ENCODE data around the gene SYNGR2. TPM values are rescaled to one million over a fixed set of nuclear protein-coding genes. Genes with fewer than 3 reads are reported as not detected.
"Not testable (repeated sequence)": the region's sequence is repeated elsewhere in the genome, so short reads cannot be mapped to it uniquely, and the experiment has no call there.

SYNGR2 gene
- total RNA-seq, 1 donor = 44.7 TPM

DNA sequence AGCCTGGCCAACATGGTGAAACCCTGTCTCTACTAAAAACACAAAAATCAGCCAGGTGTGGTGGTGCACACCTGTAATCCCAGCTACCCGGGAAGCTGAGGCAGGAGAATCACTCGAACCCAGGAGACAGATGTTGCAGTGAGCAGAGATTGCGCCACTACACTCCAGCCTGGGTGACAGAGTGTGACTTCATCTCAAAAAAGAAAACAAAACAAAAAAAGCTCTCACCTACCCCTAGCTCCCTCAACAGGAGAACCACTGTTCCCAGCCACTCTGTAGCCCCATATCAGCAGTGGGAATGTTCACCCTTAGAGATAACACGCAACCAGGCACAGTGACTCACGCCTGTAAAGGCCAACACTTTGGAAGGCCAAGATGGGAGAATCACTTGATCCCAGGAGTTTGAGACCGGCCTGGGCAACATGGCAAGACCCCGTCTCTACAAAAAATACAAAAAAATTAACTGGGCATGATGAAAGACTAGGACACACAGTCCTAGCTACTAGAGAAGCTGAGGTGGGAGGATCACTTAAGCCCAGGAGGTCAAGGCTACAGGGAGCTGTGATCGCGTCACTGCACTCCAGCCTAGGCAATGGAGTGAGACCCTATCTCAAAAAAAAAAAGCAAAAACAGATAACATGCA, 32.4 kb upstream of the SYNGR2 start:
- Histone ChIP-seq H3K4me1 (ENCODE audit: insufficient read depth, low read length) (peaks cover 91% of the 10 kb centered on the region), H3K27me3 (ENCODE audit: insufficient read depth, low read length) (no peaks in the 10 kb centered on the region), H3K9me3 (ENCODE audit: low read depth, low read length) (no peaks in the 10 kb centered on the region), H3K4me3 (ENCODE audit: low read length) (no peak overlapping the region)

- H3K4me3 ChIP-seq (ENCODE audit: low read length) = no peak overlapping the region
- peaks cover 98% of the 10 kb centered on the region for H3K4me1 ChIP-seq (ENCODE audit: insufficient read depth, low read length)
- H3K9me3 ChIP-seq (ENCODE audit: low read depth, low read length) = no peaks in the 10 kb centered on the region
- no peaks in the 10 kb centered on the region for H3K27me3 ChIP-seq (ENCODE audit: insufficient read depth, low read length)
Measured at GRCh38 chr17:78137392-78138203, 30.8 kb upstream of the SYNGR2 start.

DNA sequence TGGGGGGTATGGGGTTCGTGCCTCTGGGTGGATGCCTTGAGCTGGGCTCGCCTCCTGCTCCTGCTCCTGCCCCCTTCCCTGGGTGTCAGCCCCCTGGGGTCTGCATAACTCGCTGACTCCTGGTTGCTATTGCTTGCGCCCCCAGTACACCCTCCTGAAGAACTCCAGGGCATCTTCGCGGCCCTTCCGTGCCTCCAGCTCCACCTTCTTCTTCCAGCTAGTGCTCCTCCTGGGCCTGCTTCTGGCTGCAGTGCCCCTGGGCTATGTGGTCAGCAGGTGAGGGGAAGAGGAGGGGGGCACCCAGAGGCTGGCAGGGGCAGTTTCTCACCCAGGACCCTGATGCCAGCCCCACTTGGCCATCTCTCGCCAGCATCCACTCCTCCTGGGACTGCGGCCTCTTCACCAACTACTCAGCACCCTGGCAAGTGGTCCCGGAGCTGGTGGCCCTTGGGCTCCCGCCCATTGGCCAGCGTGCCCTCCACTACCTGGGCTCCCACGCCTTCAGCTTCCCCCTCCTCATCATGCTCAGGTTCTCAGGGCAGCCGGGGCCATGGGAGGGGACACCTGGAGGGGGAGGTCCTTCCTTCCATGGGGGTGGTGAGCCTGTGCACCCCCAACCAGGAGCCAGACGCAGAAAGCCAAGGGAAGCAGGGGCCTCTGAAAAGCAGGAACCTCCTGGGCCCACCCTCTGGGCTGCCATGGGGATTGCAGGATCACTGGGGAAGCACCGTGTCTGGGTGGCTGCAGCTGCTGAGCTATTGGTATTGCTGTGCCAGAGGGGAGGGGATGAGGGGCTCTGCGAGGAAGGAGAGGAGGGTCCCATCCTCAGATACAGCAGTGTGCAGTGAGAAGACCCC, 29.9 kb upstream of the SYNGR2 start:
- H3K27me3 ChIP-seq (ENCODE audit: insufficient read depth, low read length) = no peaks in the 10 kb centered on the region

GRCh38 chr17:78139861-78140168, 28.6 kb upstream of the SYNGR2 start:
- H3K4me1 ChIP-seq (ENCODE audit: insufficient read depth, low read length) = peaks cover 96% of the 10 kb centered on the region
- not testable (repeated sequence) for H3K9me3 ChIP-seq (ENCODE audit: low read depth, low read length); H3K4me3 ChIP-seq (ENCODE audit: low read length); H3K27me3 ChIP-seq (ENCODE audit: insufficient read depth, low read length)

More for the DNA sequence above, 29.9 kb upstream of the SYNGR2 start:
- H3K9me3 ChIP-seq (ENCODE audit: low read depth, low read length) = no peaks in the 10 kb centered on the region
- no peak overlapping the region for H3K4me3 ChIP-seq (ENCODE audit: low read length)
- H3K4me1 ChIP-seq (ENCODE audit: insufficient read depth, low read length) = peaks cover 96% of the 10 kb centered on the region

DNA sequence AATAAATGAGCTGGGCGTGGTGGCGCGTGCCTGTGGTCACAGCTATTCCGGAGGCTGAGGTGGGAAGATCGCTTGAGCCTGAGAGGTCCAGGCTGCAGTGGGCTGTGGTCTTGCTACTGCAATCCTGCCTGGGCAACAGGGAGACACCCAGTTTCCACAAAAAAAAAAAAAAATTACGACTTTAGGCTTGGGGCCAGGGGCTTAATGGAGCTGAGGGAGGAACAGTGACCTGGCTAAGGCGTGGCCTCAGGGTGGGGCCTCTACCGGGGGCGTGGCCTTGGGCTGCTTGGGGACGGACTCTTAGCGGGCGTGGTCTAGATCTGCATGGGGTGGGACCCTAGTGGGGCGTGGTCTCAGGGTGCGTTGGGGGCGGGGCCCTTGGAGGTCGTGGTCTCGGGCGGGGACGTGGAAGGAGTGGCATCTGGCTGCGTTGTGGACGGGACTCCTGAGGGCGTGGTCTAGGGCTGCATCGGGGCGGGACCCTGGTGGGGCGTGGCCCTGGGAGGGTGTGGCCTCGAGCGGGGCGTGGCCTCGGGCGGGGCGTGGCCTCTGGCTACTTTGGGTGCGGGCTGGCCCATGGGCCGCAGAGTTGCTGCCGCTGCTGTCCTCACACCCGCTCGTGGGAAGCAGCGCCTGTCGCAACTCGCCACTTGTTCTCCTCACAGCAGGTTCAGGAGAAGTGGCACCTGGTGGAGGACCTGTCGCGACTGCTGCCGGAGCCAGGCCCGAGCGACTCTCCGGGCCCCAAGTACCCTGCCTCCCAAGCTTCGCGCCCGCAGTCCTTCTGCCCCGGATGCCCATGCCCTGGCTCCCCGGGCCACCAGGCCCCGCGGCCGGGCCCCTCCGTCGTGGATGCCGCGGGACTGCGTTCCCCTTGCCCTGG, 28.0 kb upstream of the SYNGR2 start:
- no peaks in the 10 kb centered on the region for H3K27me3 ChIP-seq (ENCODE audit: insufficient read depth, low read length)
- H3K9me3 ChIP-seq (ENCODE audit: low read depth, low read length) = no peaks in the 10 kb centered on the region
- H3K4me1 ChIP-seq (ENCODE audit: insufficient read depth, low read length) = peaks cover 96% of the 10 kb centered on the region
- no peak overlapping the region for H3K4me3 ChIP-seq (ENCODE audit: low read length)

DNA sequence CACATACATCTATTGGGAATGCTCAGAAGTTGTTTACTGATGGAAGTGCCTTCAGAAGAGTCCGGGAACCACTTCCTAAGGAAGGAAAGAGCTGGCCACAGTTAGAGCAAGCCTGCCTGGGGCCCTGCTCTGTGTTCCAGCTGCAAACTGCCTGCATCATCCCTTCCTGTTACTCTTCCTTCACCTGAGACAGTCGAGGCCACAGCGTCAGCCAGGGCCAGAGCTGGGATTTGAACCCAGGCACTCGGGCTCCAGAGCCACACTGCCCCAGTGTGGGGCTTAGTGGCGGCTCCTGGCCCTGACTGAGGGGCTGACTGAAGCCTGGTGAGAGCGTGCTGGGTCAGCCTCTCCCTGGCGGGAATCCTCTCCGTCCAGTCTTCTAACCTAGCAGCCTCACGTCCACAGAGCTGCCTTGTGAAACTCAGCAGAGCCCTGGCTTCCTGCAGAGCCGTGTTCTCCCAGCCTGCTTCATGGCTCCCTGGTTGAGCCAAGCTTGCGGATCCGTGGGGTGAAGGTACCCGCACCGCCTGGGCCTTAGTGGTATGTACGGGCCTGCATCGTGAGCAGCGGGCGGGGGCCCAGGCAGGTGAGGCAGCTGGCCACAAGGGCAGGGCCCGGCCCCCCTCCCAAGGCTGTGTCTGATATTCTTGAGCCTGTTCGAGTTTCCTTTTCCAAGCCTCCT, 26.8 kb upstream of the SYNGR2 start:
- H3K4me1 ChIP-seq (ENCODE audit: insufficient read depth, low read length) = peaks cover 95% of the 10 kb centered on the region
- H3K4me3 ChIP-seq (ENCODE audit: low read length) = no peak overlapping the region
- no peaks in the 10 kb centered on the region for H3K9me3 ChIP-seq (ENCODE audit: low read depth, low read length)
- no peaks in the 10 kb centered on the region for H3K27me3 ChIP-seq (ENCODE audit: insufficient read depth, low read length)

GRCh38 chr17:78142119-78142861, 26.1 kb upstream of the SYNGR2 start:
- Histone ChIP-seq H3K9me3 (ENCODE audit: low read depth, low read length) (no peaks in the 10 kb centered on the region), H3K4me3 (ENCODE audit: low read length) (no peak overlapping the region), H3K4me1 (ENCODE audit: insufficient read depth, low read length) (peaks cover 95% of the 10 kb centered on the region), H3K27me3 (ENCODE audit: insufficient read depth, low read length) (no peaks in the 10 kb centered on the region)

DNA sequence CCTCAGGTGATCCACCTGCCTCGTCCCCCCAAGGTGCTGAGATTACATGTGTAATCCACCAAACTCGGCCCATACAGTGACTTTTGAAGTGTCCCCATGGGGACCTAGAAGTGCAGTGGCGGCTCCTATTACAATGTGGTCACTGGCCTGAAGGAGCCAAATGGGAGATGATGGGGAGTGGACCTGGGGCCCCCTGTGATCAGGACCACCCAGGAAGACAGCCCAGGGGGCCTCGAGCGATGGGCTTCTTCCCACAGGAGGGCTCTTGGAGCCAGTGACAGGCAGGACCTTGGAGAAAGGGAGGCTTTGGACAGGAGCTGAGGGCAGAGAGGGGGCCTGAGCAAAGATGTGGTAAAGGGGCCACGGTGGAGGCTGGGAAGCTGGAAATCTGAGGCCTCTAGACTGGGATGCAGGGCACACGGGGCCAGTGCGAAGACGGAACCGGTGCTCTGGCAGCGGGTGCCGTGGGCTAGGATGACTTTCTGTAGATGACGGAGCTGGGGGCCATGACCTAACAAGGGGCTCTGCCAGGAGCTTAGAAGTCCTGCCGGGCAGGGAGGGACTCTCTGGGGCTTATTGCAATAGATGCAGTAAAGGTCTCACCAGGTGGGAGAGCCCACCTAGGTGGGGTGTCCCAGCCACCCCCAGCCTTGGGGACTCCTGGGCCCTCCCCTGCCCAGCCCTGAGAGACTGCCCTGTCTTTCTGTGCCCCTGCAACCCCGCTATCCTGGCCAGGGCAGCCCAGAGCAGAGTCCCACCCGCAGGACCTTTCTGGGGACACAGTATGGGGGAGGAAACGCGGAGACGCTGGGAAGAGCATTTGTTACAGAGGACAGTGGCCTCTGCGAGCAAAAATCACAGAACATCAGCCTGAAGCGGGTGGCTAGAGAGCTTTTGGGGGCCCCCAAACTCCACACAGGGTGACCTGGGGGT, 24.9 kb upstream of the SYNGR2 start:
- Histone ChIP-seq H3K4me3 (ENCODE audit: low read length) (no peak overlapping the region), H3K9me3 (ENCODE audit: low read depth, low read length) (no peaks in the 10 kb centered on the region), H3K27me3 (ENCODE audit: insufficient read depth, low read length) (no peaks in the 10 kb centered on the region), H3K4me1 (ENCODE audit: insufficient read depth, low read length) (peaks cover 95% of the 10 kb centered on the region)

GRCh38 chr17:78144147-78144719, 24.1 kb upstream of the SYNGR2 start:
- Histone ChIP-seq H3K9me3 (ENCODE audit: low read depth, low read length) (no peaks in the 10 kb centered on the region), H3K4me3 (ENCODE audit: low read length) (no peak overlapping the region), H3K27me3 (ENCODE audit: insufficient read depth, low read length) (no peaks in the 10 kb centered on the region), H3K4me1 (ENCODE audit: insufficient read depth, low read length) (peaks cover 92% of the 10 kb centered on the region)

DNA sequence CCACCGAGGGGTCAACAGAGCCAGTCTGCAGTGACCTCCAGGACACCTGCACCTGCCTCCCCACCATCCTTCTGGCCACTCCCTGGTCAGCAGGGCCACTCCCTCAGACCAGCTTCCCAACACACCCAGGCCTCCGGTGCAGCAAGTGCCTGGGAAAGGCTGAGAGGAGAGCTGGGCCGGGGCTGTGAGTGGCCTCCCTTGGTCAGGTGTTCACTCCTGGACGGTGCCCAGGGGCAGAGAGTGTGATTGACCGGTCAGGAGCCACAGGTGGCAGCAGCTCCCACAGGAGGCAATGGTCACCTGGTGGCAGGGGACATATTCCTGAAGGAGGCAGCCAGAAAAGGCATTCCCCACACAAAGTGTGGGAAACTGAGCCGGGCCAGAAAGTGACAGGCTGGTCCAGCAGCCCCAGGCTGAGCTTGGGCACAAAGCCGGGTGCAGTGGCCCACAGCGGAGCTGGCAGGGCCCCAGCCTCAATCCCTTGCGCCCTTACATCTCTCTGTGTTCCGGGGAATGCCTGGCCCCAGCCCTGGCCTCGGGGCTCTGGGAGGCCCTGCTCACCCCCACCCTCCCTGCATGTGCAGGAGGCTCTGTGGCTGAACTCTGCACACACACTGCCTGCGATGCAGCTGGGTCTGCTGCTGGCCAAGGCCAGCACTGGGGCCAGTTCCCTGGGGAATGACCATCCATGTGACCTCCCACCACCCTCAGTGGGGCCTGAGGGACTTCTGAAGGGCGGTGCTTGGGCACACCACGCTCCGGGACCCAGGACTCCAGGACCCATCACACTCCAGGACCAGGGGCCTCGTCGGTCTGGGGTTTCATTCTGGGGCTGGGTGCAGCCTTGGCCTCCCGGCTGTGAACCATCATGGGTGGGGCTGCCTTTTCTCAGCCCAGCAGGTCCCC, 23.4 kb upstream of the SYNGR2 start:
- Histone ChIP-seq H3K4me3 (ENCODE audit: low read length) (no peak overlapping the region), H3K4me1 (ENCODE audit: insufficient read depth, low read length) (peaks cover 84% of the 10 kb centered on the region)

DNA sequence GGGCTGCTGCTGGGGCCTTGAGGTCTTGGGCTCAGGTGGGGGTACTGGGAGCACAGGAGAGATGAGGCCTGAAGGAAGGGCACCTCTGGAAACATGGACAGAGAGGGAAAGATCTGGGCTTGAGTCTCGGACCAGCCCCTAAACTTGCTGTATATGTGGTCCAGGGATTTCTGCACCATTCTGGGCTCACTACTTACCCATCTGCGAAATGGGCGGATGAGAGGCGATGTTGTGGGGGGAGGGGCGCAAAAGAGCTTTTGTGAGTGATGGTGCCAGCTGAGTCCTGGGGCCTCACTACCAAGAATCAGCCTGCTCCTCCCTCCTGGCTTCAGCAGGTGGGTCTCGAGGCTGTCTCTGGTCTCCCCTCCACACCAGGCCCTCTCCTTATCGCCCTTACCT, 21.9 kb upstream of the SYNGR2 start:
- Histone ChIP-seq H3K4me1 (ENCODE audit: insufficient read depth, low read length) (peaks cover 71% of the 10 kb centered on the region), H3K9me3 (ENCODE audit: low read depth, low read length) (no peaks in the 10 kb centered on the region), H3K4me3 (ENCODE audit: low read length) (no peak overlapping the region), H3K27me3 (ENCODE audit: insufficient read depth, low read length) (no peaks in the 10 kb centered on the region)

More for the DNA sequence above, 23.4 kb upstream of the SYNGR2 start:
- H3K27me3 ChIP-seq (ENCODE audit: insufficient read depth, low read length) = no peaks in the 10 kb centered on the region
- no peaks in the 10 kb centered on the region for H3K9me3 ChIP-seq (ENCODE audit: low read depth, low read length)

GRCh38 chr17:78146881-78147280, 21.5 kb upstream of the SYNGR2 start:
- no peaks in the 10 kb centered on the region for H3K27me3 ChIP-seq (ENCODE audit: insufficient read depth, low read length)
- H3K9me3 ChIP-seq (ENCODE audit: low read depth, low read length) = no peaks in the 10 kb centered on the region
- H3K4me3 ChIP-seq (ENCODE audit: low read length) = no peak overlapping the region
- peaks cover 71% of the 10 kb centered on the region for H3K4me1 ChIP-seq (ENCODE audit: insufficient read depth, low read length)

Data from mononuclear cell (primary cell).